KMS-11 (cell line): ENCODE measurements around the gene TCEAL1.

ENCODE experiments used
- H2AFZ ChIP-seq: fragments of 200-600 bp; sonication (generic); 2 replicates; pipeline ENCODE4 v1.6.1; 2016; ENCODE audit warnings: antibody characterized with exemption, mixed run types, low read depth
- H3K27ac ChIP-seq: fragments of 200-600 bp; sonication (generic); 2 replicates; pipeline ENCODE4 v1.6.1; 2016; ENCODE audit warnings: mild to moderate bottlenecking, mixed run types
- H3K27me3 ChIP-seq: fragments of 200-600 bp; sonication (generic); 2 replicates; pipeline ENCODE4 v1.6.1; 2017; ENCODE audit warnings: mild to moderate bottlenecking, low read depth, mixed run types, moderate library complexity; ENCODE audit not compliant: insufficient read depth
- H3K36me3 ChIP-seq: fragments of 200-600 bp; sonication (generic); 2 replicates; pipeline ENCODE4 v1.6.1; 2017; ENCODE audit warnings: mild to moderate bottlenecking, mixed run types; ENCODE audit not compliant: insufficient read depth
- H3K4me1 ChIP-seq: fragments of 200-600 bp; sonication (generic); 2 replicates; pipeline ENCODE4 v1.6.1; 2016; ENCODE audit warnings: mild to moderate bottlenecking, low read depth, mixed run types; ENCODE audit not compliant: poor library complexity, severe bottlenecking
- H3K4me2 ChIP-seq: fragments of 200-600 bp; sonication (generic); 2 replicates; pipeline ENCODE4 v1.7.0; 2016; ENCODE audit warnings: mild to moderate bottlenecking, mixed run types
- H3K4me3 ChIP-seq: fragments of 200-600 bp; sonication (generic); IDR thresholded peaks from 2 replicates; pipeline ENCODE4 v1.6.1; 2017; ENCODE audit warnings: low read depth, low read length, mixed read lengths; ENCODE audit not compliant: insufficient read depth
- H3K79me2 ChIP-seq: fragments of 200-600 bp; sonication (generic); 2 replicates; pipeline ENCODE4 v1.6.1; 2016; ENCODE audit warnings: low read depth, mixed run types; ENCODE audit not compliant: insufficient read depth
- H3K9ac ChIP-seq: fragments of 200-600 bp; sonication (generic); 2 replicates; pipeline ENCODE4 v1.6.1; 2016; ENCODE audit warnings: mild to moderate bottlenecking, mixed run types
- H4K20me1 ChIP-seq: fragments of 200-600 bp; sonication (generic); 2 replicates; pipeline ENCODE4 v1.6.1; 2016; ENCODE audit warnings: mild to moderate bottlenecking, mixed run types; ENCODE audit not compliant: insufficient read depth
- TF ChIP-seq, protein P1 (sequence below): fragments of 200-600 bp; sonication (generic); conservative IDR thresholded peaks from 2 replicates; pipeline ENCODE4 v1.6.1; 2017; ENCODE audit warnings: low read depth, mild to moderate bottlenecking, antibody characterized with exemption, low read length, moderate library complexity, mixed read lengths

The TCEAL1 gene

DNA sequence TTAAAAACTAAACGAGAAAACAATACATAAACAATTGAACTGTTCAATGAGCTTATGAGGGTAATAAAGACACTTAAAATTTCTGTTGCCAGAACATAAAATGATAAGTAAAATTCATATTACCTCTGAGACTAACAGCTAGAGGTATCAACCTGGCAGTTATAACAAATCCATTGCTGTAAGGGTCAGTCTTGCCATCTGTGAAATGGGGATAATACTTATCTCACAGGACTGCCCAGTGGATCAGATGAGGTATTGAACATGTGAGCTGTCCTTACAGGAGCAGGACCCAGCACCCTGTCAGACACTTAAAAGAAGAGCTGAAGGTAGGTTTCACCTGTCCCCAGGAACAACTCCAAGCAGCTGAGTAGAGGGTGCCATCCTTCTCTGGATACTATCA is 18.5 kb upstream of the TCEAL1 start:
- H3K9ac ChIP-seq = no peak overlapping the region
- no peaks in the 10 kb centered on the region for H3K36me3 ChIP-seq
- H3K4me1 ChIP-seq = peaks cover 3% of the 10 kb centered on the region
- TF ChIP-seq, protein P1, sequence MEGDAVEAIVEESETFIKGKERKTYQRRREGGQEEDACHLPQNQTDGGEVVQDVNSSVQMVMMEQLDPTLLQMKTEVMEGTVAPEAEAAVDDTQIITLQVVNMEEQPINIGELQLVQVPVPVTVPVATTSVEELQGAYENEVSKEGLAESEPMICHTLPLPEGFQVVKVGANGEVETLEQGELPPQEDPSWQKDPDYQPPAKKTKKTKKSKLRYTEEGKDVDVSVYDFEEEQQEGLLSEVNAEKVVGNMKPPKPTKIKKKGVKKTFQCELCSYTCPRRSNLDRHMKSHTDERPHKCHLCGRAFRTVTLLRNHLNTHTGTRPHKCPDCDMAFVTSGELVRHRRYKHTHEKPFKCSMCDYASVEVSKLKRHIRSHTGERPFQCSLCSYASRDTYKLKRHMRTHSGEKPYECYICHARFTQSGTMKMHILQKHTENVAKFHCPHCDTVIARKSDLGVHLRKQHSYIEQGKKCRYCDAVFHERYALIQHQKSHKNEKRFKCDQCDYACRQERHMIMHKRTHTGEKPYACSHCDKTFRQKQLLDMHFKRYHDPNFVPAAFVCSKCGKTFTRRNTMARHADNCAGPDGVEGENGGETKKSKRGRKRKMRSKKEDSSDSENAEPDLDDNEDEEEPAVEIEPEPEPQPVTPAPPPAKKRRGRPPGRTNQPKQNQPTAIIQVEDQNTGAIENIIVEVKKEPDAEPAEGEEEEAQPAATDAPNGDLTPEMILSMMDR = no peak
- H3K27me3 ChIP-seq = no peaks in the 10 kb centered on the region
- no peak overlapping the region for H2AFZ ChIP-seq
- H4K20me1 ChIP-seq = no peaks in the 10 kb centered on the region
- H3K27ac ChIP-seq = no peak overlapping the region
- no peak overlapping the region for H3K4me3 ChIP-seq
- H3K4me2 ChIP-seq = no peak overlapping the region
- no peaks in the 10 kb centered on the region for H3K79me2 ChIP-seq

DNA sequence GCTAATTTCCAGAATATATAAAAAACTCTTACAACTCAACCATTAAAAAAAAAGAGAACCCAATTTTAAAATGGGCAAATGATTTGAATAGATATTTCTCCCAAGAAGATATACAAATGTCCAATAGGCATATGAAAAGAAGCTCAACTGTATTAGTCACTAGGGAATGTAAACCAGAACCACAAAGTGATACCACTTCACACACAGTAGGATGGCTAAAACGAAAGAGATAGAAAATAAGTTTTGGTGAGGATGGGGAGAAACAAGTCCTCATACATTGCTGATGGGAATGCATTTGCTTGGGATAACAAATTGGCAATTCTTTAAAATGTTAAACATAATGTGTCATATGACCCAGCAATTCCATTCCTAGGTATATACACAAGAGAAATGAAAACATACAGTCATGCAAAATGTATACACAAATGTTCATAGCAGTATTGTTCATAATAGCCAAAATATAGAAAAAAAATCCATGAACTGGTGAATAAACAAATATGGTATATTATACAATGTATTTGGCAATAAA is 15.3 kb upstream of the TCEAL1 start:
- Histone ChIP-seq H3K36me3 (no peaks in the 10 kb centered on the region), H2AFZ (no peak overlapping the region), H3K4me3 (no peak overlapping the region), H3K4me2 (no peak overlapping the region), H3K79me2 (no peaks in the 10 kb centered on the region), H3K4me1 (no peaks in the 10 kb centered on the region), H3K9ac (no peak overlapping the region), H3K27ac (no peak overlapping the region), H4K20me1 (no peaks in the 10 kb centered on the region), H3K27me3 (no peaks in the 10 kb centered on the region)
- TF ChIP-seq, protein P1 = no peak

DNA sequence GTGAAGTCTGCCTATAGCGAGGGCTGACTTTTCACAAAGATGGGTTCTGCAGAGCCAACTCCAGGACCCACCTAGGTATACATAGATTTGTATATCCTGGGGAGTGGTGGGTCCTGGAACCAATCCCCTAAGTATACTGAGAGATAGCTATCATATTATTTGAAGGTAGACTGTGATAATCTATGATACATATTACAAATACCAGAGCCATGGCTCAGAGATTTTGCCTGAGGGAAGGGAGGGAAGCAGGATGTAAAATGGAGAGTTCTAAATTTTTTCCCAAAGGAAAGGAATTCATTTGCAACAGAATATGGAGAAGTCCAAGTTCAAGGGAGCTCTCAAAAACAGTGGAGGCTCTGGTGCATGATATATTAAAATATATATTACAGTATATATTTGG is 13.8 kb upstream of the TCEAL1 start:
- Histone ChIP-seq H3K4me1 (no peaks in the 10 kb centered on the region), H3K4me3 (no peak overlapping the region), H4K20me1 (no peaks in the 10 kb centered on the region), H2AFZ (no peak overlapping the region), H3K9ac (no peak overlapping the region), H3K27ac (no peak overlapping the region), H3K4me2 (no peak overlapping the region), H3K79me2 (no peaks in the 10 kb centered on the region), H3K36me3 (no peaks in the 10 kb centered on the region), H3K27me3 (no peaks in the 10 kb centered on the region)
- TF ChIP-seq, protein P1 = no peak

DNA sequence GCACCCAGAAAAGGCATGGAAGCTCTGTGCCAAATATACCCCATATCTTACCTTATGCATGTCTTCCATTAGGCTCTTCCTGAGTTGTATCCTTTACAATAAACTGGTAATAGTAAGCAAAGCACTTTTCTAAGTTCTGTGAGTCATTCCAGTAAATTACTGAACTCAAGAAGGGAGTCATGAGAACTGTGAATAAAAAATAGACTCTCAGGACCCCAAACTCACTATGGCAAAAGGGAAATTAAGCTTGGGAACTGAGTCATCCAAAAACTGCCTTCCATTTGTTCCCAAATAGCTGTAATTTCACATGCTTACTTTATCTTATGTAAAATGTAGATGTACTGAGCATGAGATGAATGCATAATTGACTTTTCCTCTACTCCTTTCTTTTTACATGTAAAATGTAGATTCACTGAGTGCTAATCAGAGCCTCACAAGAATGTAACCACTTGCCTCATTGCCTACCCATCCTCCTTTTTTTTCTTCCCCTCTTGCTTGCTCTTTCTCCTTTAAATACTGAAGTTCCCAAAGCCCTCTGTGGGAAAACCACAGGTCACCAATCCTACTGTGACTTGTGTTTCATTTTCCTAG is 12.9 kb upstream of the TCEAL1 start:
- H3K9ac ChIP-seq = no peak overlapping the region
- TF ChIP-seq, protein P1 = no peak
- H4K20me1 ChIP-seq = no peaks in the 10 kb centered on the region
- H2AFZ ChIP-seq = no peak overlapping the region
- H3K4me1 ChIP-seq = no peaks in the 10 kb centered on the region
- no peak overlapping the region for H3K4me3 ChIP-seq
- H3K4me2 ChIP-seq = no peak overlapping the region
- no peak overlapping the region for H3K27ac ChIP-seq
- H3K79me2 ChIP-seq = no peaks in the 10 kb centered on the region
- no peaks in the 10 kb centered on the region for H3K27me3 ChIP-seq
- no peaks in the 10 kb centered on the region for H3K36me3 ChIP-seq
